D721Med (cell line): ENCODE data around the gene CCDC184.

Experiments used
- DNase-seq: peaks from one replicate; pipeline ENCODE4 v3.0.0; 2011; ENCODE audit warnings: low spot score; ENCODE audit not compliant: insufficient read length
- FAIRE-seq: peaks from 2 replicates; lab custom pipeline; 2011; peaks lifted over from hg19 to GRCh38; lab: Jason Lieb, UNC
- CTCF ChIP-seq: IDR thresholded peaks from 2 replicates; pipeline ENCODE4 v1.5.1; 2012; ENCODE audit warnings: mild to moderate bottlenecking, control low read depth; ENCODE audit not compliant: insufficient read depth; ENCODE audit errors: missing control alignments

The CCDC184 gene

DNA sequence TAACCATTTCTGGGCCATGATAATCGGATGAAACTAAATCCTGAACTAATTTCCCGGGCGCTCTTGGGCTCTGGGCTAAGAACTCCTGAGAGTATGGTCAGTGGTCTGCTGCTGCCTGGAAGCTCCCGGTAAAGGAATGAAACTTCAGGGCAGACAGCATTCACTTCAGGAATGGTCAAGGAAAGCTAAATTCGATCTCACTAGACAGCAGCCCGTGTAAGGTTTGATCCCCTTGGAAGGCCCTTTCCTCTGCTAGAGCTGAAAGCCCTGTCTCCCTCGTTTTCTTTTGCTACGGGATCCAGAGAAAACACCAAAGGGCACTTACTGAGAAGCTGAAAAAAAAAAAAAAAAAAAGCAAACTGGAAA lies 26.8 kb upstream of the CCDC184 start:
- TF ChIP-seq CTCF, result no peak
- FAIRE-seq, result no peak
- DNase-seq, result no peak

DNA sequence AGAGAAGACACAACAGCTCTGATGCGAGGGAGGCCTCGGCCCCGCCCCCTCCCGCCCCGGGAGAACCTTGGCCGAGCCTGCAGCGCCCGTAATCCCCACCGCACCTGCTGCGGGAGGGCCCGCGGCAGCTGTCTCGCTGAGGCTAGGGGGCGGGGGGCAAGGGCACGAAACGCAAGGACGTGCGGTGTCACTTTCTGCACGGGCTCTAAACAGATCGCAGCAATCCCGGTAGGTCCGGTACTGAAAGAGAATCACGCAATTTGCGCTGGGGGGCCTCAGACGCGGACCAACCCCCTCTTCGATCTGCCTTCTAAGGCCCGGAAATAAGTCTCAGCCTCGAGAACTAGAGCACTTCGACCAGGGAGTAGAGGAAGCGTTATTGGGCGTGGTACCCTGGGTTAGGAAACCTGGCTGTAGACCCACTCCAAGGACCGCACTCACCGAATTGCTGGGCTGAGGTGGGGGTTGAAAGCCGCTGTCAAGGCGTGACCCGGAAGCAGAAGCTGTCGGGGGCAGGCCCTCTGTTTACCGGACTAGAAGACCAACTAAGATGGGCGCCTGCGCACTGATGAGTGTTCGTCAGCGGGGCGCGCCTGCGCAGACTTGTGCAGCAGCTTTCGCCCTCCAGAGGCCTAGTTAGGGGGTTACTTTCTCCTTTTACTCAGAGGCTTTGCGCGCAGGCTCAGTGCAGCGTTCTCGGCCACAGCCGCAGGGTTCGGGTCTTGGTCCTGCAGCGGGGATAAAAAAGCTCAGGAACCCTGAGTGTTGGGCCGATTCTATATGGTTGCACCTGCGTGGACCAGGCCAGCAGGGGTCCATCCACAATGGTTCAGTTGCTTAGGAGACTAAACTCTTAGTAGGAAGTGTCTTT lies 26.2 kb upstream of the CCDC184 start, which contains the start of gene ASB8:
ASB8 (minus strand) TSS at position 498 of the 871 bp plus-strand sequence. CDS start 4,019 bp downstream, outside the sequence.
- FAIRE-seq, result no peak
- peak; percentile 34 for TF ChIP-seq CTCF
- DNase-seq, result peak; percentile 37

GRCh38 chr12:48157889-48158370 lies 25.5 kb upstream of the CCDC184 start:
- no peak for DNase-seq
- TF ChIP-seq CTCF, result no peak
- no peak for FAIRE-seq

DNA sequence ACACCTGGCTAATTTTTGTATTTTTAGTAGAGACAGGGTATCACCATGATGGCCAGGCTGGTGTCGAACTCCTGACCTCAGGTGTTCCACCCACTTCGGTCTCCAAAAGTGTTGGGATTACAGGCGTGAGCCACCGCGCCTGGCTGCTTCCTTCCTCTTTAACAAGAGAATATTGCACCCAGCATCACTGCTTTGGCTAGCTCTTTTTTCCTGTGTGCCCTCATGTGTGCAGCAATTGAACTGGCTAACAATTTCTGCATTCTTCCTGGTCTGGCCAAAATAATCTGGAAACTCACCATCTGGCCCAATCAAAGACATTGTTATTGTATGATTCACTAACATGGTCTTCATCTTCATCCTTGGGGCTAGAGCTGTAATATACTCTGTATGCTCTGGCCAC lies 23.4 kb upstream of the CCDC184 start:
- TF ChIP-seq CTCF, result no peak
- DNase-seq, result no peak
- FAIRE-seq, result no peak

DNA sequence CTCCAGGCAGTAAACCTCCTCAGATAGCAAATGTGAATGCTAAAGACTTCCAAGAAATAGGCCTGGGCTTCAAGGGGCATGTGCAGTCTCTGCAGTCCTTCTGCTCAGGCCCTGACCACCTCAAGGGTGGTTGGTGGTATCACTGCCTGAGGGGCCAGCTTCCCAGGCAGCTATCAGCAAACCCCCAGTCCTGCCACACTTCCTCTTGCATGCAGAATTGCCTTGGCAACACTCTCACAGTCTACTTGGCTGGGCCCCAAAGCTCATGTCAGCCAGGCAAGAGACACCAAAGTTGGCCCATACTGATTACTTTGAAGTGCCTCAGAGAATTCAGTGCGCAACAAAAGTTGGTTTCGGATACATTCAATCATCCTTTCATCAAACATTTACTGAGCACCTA lies 22.6 kb upstream of the CCDC184 start:
- FAIRE-seq (no peak), DNase-seq (no peak)
- TF ChIP-seq CTCF, result no peak

GRCh38 chr12:48163150-48163747 lies 20.2 kb upstream of the CCDC184 start:
- FAIRE-seq (no peak), DNase-seq (no peak)
- TF ChIP-seq CTCF, result no peak
